ENCODE measurements around the gene TBCA. TPM values are rescaled to one million over a fixed set of nuclear protein-coding genes. Genes with fewer than 3 reads are reported as not detected.
"Not testable (repeated sequence)": the region's sequence is repeated elsewhere in the genome, so short reads cannot be mapped to it uniquely, and the experiment has no call there.

The TBCA gene
- polyA plus RNA-seq, 12 donors = 214 to 353 (median 268) TPM; not detected in 1

DNA sequence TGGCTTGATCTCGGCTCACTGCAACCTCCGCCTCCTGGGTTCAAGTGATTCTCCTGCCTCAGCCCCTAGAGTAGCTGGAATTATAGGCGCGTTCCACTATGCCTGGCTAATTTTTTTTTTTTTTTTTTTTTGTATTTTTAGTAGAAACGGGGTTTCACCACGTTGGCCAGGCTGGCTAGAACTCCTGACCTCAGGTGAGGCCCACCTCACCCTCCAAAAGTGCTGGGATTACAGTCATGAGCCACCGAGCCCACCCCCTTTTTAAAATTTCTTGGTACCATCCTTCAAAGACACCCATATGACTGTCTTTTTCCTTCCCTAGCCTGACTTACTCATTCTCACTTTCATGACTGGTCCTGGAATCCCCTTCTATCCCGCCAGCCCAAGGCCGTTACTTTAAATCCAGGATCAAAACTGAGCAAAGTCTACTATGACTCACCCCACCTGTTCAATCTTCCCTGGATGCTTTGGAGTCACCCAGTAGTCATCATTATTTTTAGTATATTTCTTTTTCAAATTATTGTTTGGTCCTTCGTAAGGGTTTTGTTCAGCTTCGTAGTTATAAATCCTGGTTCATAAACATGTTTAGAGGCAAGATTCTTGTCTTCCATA lies 1.2 kb upstream of the TBCA start:
- DNase-seq = no peak

DNA sequence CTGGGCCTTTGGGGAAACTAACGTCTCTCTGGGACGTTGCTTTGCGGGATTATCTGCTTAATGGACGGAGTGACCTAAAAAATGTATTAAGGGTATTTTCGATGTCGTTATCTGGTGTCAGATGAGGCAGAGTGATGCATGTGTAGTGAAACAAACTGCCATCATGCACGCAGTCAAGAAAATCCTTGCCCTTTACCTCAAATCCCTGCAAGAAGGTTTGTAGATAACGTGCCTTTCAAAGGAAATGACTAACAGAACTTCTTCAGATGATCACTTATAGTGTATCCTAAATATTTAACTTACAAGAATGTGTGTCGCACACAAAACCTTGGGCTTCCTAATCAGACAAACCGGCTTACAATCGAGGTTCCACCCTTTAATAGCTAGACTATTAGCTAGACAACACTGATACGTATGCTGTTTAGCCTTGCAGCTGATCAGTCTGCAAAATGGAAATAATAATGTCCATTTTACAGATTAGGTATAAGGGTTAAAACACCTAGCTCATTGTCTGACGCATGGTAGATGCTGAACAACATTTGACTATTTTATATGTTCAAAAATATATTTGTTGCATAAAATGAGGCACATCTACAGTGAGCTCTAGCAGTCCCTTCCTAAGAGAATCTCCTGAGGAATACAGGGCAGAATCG lies 541 bp upstream of the TBCA start:
- no peak for DNase-seq

DNA sequence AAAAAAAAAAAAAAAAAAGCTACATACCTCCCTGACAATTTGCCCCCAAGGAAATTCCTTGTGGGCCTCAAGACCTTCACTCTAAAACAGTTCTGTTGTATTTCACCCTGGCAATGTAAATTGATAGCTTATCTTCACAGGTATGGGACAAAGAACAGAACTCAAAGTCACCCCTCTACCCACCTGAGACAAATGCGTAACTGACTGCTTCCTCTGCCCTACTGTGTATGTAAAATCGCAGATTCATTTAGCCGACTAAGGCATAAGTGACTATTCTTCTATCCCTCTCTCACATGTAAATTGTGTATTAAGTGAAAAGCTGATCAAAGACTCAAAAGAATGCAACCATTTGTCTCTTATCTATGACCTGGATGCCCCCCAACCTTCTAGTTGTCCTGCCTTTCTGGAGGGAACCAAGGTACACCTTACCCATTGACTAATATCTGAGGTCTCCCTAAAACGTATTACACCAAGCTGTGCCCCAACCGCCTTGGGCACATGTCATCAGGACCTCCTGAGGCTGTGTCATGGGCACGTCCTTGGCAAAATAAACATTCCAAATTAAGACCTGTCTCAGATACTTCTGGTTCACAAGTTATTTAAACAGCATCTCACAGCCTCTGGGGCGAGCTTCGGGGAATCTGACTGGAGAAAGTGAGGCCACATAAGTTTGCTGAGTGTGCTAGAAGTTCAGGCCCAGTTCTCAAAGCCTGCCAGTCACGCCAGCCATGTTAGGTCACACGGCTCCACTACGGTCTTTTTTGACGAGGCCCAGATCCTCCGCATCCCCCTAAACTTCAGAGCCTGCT lies 954 bp downstream of the TBCA start:
- no peak for DNase-seq

DNA sequence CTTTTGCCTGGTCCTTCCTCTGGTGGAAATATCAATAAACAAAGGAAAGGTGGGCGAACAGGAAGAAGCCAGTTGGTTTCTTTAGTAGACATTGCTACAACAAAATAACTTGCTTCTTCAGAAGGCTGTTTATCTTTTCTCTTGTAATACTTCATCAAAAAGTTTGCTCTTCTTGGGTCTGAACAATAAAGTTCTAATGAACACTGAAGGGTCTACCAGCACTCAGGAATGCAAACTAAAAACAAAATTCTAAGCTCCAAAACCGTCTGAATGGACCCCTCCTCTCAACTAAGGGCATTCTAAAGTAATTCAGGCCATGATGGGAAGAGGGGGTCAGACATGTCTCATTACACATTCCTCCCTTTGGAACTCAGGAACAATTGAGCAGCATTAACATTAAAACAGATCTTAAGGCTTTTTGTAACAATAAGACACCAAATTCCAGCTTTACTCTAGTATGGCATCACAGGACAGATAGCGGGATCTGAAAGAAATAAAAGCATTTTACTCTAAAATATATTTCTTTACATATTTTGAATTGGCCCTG lies 2.3 kb downstream of the TBCA start:
- DNase-seq = no peak

DNA sequence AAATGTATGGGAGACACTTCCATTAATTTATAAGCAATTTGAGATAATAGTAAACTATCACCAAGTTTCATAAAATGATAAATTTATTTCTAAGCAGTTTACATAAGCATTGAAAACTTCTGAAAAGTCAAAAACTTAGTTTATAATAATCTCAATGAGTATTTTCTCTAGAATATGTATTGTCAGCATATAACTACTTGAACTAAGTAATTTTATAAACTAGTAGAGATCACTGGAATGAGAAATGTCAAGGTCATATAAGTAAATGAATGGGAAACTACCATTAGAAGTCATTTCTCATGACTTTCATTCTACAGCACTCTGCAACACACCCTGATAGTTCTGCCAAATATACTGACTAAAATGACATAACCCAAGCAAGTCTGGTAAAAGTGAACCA lies 3.4 kb downstream of the TBCA start:
- no peak for DNase-seq

DNA sequence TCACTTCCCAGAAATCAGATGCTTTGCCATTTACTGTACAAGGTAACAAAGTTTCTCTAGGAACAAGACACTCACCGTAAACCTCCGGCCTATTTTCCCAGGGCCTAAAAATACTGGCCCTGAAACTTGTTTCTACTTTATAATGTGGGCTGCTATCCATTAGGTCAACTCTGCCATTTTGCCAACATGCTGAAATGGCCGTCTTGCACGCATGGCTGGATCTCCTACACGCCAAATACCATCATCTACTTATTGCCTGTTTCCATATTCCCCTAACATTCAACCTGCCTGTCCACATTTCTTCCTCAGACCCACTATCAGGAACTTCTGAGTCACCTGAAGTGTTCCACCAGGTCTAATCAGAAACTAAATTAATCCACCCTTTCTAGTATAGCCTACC lies 4.7 kb downstream of the TBCA start:
- no peak for DNase-seq

DNA sequence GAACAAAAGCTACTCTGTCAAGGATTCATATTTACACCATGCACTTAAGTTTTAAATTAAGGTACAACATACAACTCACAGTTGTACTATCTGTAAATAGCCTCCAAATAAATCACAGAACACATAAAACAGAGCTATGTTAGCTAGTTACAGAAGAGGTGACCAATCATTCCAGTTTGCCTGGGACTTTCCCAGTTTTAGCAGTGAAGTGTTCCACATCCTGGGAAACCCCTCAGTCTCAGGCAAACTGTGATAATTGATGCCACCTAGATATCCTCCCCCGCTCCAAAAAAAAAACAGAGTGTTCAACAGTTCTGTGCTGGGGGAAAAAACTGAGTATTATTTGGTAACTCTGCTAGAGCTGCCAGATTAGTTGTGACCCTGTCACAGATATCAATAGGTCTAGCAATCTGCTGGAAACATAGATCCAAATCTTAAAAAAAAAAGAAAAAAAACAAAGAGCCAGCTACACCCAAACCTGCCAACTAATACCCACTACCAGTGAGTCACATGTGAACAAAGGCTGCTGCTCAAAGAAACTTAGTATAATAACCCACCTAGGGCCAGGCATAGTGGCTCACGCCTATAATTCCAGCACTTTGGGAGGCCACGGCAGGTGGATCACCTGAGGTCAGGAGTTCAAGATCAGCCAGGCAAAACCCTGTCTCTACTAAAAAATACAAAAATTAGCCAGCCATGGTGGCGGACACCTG lies 5.7 kb downstream of the TBCA start:
- no peak for DNase-seq

DNA sequence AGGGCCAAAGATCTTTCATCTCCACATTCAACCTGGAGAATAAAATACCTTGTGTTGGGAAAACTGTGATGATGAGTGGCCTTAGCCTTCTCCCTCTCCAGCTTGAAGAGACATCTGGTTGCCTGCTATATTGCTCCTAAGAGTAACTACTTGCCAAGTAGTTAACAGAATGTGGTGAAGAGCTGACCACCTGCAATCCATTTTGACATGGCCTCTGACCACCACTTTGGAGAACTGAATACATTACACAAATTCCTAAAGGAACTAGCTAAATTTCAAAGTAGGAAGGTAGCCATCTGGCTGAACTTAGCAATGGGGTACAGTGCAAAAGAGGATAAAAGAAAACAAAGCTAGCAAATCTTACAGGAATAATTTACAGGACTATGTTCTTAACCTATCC lies 7.2 kb downstream of the TBCA start:
- DNase-seq = no peak

DNA sequence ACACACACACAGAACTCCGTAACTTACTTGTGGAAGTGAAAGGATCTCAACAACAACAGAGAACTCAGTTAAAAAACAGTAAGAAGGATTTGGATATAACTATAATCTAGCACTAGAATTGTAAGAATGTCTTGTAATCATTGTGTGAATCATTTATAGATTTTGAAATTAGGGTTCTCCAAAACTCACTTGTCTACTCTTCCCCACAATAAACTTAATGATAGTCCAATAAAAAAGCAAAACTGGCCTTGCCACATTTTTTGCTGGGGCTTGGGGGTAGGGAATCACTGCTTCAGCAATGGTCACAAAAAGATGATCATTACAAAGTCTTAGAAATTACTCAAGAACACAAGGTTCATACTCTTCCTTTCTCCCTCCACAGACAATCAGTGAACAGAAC lies 8.8 kb downstream of the TBCA start:
- no peak for DNase-seq

DNA sequence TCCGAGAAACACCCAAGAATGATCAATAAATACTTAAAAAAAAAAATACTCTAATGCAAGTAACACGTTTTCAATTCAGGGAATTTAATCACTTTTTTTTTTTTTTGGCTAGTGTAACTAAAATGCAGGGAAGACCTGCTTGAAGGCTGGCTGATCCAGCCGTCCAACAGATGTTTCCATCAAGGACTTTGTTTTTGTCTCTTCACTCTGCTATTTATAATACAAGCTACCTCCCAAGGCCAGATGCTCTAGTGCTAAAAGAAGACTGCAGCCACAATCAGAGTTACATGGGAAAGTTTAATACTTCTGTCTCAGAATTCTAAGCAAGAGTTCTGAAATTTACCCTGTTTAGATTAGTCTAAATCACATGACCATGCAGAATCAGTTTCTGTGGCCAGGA lies 14.5 kb downstream of the TBCA start:
- DNase-seq = no peak

DNA sequence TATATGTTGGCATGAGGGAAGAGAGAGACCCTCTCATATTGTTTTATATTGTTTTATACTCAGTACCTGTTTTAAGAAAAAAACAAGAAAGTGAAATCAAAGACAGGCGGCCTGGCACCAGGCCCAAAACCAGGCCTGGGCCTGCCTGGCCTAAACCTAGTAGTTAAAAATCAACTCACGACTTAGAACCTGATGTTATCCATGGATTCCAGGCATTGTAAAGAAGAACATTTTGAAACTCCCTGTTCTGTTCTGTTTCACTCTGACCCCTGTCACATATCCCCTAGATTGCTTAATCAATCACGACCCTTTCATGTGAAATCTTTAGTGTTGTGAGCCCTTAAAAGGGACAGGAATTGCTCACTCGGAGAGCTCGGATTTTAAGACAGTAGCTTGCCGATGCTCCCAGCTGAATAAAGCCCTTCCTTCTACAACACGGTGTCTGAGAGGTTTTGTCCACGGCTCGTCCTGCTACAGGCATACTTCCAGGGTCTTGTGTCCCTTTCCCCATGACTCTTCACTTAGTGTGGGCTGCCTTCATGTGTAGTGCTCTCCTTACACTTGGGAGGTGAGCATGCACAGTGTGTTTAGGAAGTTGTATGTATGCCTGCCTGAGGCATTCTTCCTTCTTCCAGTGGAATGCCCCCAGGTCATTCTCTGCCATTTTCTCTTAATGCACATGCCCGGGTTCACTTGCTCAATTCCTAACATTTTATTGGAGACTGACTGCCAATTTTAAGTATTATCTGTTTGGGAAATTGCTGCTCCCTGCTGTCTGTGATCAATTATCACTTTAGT lies 17.8 kb downstream of the TBCA start:
- DNase-seq = no peak

DNA sequence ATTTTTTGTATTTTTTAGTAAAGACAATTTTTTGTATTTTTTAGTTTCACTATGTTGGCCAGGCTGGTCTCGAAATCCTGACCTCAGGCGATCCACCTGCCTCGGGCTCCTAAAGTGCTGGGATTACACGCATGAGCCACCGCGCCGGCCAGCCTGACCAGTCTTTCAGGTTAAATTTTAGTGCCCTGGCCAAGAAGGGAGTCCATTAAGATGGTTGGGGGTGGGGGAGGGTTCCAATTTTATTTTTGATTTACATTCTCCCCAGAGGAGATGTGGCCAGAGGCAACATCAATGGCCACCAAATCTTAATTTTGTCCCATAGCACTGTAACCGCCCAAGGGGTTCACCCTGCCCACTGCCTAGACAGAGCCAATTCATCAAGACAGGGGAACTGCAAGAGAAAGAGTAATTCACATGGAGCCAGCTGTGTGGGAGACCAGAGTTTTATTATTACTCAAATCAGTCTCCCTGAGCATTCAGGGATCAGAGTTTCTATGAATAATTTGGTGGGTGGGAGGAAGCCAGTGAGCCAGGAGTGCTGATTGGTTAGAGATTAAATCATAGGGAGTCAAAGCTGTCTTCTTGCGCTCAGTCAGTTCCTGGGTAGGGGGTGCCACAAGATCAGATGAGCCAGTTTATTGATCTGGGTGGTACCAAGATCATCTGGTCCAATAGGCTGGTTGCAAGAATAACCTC lies 24.7 kb downstream of the TBCA start:
- no peak for DNase-seq

DNA sequence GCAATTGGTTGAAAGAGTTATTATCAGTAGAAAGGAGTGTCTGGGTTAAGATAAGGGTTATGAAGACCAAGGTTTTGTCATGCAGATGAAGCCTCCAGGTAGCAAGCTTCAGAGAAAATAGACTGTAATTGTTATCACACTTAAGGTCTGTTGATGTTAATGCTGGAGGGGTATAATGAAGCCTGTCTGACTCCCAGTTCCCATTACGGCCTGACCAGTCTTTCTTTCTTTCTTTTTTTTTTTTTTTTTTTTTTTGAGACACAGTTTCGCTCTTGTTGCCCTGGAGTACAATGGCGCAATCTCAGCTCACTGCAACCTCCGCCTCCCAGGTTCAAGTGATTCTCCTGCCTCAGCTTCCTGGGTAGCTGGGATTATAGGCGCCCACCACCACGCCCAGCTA lies 25.2 kb downstream of the TBCA start:
- not testable (repeated sequence) for DNase-seq

DNA sequence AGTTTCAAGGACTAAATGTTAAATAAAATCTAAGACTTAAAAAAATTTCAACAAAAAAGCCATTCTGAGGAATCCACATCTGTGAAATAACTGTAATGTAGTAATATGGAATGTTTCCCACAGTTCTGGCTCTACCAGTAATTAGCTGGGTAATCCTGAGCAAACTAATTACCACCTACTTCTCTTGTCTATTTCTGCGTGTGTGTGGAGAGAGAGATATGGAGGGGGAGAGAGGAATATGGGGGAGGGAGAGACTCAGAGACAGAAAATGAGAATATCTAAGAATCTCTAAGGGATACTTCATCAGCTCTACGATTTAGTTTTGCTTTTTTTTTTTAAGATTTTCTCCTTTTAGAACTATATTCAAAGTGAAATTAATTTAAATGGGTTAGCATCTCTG lies 28.0 kb downstream of the TBCA start:
- DNase-seq = no peak

DNA sequence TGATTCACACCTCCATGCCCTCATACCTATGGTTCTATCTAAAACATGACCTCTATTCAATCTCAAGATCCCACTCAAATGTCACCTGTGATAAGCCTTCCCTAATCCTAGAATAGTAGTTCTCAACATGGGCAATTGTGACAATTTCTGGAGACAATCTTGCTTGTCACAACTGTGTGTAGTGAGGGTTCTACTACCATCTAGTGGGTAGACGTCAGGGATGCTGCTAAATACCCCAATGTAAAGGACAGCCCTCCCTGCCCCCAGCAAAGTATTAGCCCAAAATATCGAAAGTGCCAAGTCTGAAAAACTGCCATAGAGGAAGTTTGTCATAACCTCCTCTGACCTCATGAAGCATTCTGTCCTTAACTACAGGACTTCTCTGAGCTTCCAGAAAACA lies 32.0 kb downstream of the TBCA start:
- no peak for DNase-seq

DNA sequence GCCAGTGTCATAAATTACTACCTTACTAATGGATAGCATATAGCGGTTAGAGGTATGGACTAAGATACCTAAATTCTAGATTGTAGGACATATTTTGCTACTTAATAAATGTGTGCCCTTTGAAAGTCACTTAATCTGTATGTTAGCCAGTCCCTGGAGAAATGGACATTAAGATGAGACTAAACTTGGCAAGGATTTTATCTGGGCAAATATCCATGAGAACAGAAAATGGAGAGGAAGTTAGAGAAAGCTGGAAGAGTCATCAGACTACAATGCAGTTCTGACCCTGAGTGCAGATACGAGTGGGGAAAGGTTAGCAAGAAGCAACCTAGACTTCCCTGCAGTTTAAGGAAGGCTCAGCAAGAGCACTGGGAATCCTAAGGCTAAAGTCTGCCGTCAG lies 33.0 kb downstream of the TBCA start:
- no peak for DNase-seq

DNA sequence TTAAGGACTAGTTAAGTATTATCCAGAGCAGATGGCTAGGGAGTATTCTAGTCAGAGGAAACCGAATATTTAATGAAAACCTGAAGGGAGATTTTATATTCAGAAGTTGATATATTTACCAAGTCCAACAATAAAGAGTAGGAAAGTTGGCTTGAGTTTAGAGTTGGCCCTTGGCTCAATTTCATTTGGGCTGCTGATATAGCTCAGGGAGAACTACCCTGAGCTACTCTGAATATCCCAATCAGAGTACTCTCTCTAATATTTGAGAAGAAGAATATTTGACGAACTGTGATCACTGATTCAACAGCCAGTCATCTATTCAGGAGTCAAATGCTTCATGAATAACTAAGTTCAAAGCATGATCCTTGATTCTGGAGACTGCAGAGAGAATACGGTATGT lies 34.5 kb downstream of the TBCA start:
- no peak for DNase-seq

DNA sequence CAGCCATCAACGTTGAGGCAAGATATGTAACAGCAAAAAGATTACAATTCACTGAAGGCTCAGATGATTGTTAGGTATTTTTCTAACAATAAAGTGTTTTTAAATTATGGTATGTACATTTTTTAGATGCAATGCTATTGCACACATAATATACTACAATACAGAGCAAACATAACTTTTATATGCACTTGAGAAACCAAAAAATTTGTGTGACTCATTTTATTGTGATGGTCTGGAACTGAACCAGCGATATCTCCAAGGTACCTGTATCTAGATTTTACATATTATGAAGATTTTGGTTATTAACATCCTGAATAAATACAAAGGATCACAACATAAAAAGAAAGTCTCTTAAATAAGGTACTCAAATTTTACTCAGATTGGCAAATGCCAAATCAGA lies 41.3 kb downstream of the TBCA start:
- DNase-seq = no peak

DNA sequence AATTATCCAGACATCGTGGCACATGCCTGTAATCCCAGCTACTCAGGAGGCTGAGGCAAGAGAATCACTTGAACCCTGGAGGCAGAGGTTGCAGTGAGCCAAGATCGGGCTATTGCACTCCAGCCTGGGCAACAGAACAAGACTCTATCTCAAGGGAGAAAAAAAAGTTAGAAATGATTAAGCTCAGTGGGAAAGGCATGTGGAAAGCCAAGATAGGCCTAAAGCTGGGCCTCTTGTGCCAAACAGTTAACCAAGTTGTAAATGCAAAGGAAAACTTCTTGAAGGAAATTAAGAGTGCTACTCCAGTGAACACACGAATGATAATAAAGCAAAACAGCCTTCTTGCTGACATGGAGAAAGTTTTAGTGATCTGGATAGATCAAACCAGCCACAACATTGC lies 43.0 kb downstream of the TBCA start:
- DNase-seq = no peak

DNA sequence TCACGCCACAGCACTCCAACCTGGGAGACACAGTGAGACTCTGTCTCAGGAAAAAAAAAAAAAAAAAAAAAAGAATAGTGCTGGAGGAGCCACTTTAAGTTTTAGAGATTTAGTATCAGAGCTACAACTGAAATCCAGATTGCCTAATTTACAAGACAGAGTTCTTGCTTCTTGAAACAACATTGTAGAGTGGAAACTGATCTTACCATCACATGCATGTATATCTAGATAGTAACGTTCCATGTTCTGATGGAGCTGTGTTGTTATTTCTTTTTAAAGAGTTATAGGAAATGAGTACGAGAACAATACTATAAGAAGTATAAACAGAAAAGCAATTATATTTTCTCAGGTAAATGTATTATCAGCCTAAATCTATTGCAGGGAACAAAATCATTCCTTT lies 48.9 kb downstream of the TBCA start:
- no peak for DNase-seq

DNA sequence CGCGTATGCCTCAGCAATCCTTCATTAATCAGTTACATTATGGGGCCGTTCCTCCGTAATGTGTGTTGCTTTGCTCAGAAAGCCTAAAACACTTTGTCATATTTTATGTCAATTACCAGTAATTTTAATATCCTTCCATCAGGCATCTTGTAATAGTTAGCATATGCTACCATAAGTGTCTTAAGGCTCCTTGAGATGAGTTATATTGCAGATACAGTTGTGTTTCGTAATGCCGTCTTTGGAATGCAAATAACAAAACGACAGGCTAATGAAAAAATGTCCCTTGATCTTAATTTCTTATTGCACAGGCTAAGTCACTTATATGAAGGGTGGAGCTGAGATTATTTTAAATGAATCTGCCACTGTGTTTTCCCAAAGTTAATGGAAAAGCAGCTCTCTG lies 50.5 kb downstream of the TBCA start:
- no peak for DNase-seq
